ENCODE data around the gene ZNF407. TPM values are rescaled to one million over a fixed set of nuclear protein-coding genes. Genes with fewer than 3 reads are reported as not detected.

Gene ZNF407
- total and polyA plus RNA-seq, 4 donors: 2.8 to 34.9 (median 9.5) TPM

GRCh38 chr18:74796211-74796610 lies 198.5 kb downstream of the ZNF407 start:
- ATAC-seq (ENCODE audit: insufficient read depth, low FRiP score): no peak
- 87 to 91% methylated on average over 4 of the region's 4 CpGs for WGBS, 2 donors

GRCh38 chr18:74796841-74797576 lies 199.3 kb downstream of the ZNF407 start:
- no peak overlapping the region for H3K4me3 ChIP-seq
- peaks cover 0 to 8% (median 0%) of the 10 kb centered on the region in 5 donors for H3K4me1 ChIP-seq (ENCODE audit: control insufficient read depth in 5 of 5, insufficient read depth in 5 of 5, low read length in 5 of 5)
- 55 to 75% methylated on average over 7 of the region's 7 CpGs for WGBS, 2 donors
- no peaks in the 10 kb centered on the region for H3K36me3 ChIP-seq (ENCODE audit: control insufficient read depth in 4 of 4, insufficient read depth in 4 of 4, low read length in 4 of 4)
- DNase-seq (peak in 2 of 3 donors; percentile 19 to 25), ATAC-seq (ENCODE audit: insufficient read depth, low FRiP score) (no peak)
- H3K9ac ChIP-seq (ENCODE audit: insufficient read depth in 1 of 2, low read length in 2 of 2): peak overlapping the region in 1 of 2 donors; percentile 43
- H3K9me3 ChIP-seq (ENCODE audit: control insufficient read depth in 4 of 4, insufficient read depth in 3 of 4, low read length in 3 of 4): no peaks in the 10 kb centered on the region
- no peaks in the 10 kb centered on the region for H3K27me3 ChIP-seq (ENCODE audit: control insufficient read depth in 3 of 3, insufficient read depth in 3 of 3, low read length in 2 of 3)
- TF ChIP-seq CTCF (IDR thresholded peaks at IDR 0.05; ENCODE audit: control extremely low read depth, extremely low read depth): no peak
- peak overlapping the region in 1 of 2 donors; percentile 69 for H3K27ac ChIP-seq (ENCODE audit: low read depth in 1 of 2, low read length in 1 of 2)

More at GRCh38 chr18:74796211-74796610, 198.5 kb downstream of the ZNF407 start:
- H3K4me3 ChIP-seq: no peak overlapping the region
- H3K36me3 ChIP-seq (ENCODE audit: control insufficient read depth in 4 of 4, insufficient read depth in 4 of 4, low read length in 4 of 4): no peaks in the 10 kb centered on the region
- no peak for TF ChIP-seq CTCF (IDR thresholded peaks at IDR 0.05; ENCODE audit: control extremely low read depth, extremely low read depth)
- H3K4me1 ChIP-seq (ENCODE audit: control insufficient read depth in 5 of 5, insufficient read depth in 5 of 5, low read length in 5 of 5): peaks cover 0 to 8% (median 0%) of the 10 kb centered on the region in 5 donors
- H3K9ac ChIP-seq (ENCODE audit: insufficient read depth in 1 of 2, low read length in 2 of 2): no peak overlapping the region
- no peak for DNase-seq
- H3K27ac ChIP-seq (ENCODE audit: low read depth in 1 of 2, low read length in 1 of 2): no peak overlapping the region
- no peaks in the 10 kb centered on the region for H3K9me3 ChIP-seq (ENCODE audit: control insufficient read depth in 4 of 4, insufficient read depth in 3 of 4, low read length in 3 of 4)
- H3K27me3 ChIP-seq (ENCODE audit: control insufficient read depth in 3 of 3, insufficient read depth in 3 of 3, low read length in 2 of 3): no peaks in the 10 kb centered on the region

- Histone ChIP-seq H3K4me3 (no peak overlapping the region), H3K36me3 (ENCODE audit: control insufficient read depth in 4 of 4, insufficient read depth in 4 of 4, low read length in 4 of 4) (no peaks in the 10 kb centered on the region), H3K27me3 (ENCODE audit: control insufficient read depth in 3 of 3, insufficient read depth in 3 of 3, low read length in 2 of 3) (no peaks in the 10 kb centered on the region), H3K9me3 (ENCODE audit: control insufficient read depth in 4 of 4, insufficient read depth in 3 of 4, low read length in 3 of 4) (no peaks in the 10 kb centered on the region), H3K9ac (ENCODE audit: insufficient read depth in 1 of 2, low read length in 2 of 2) (no peak overlapping the region), H3K4me1 (ENCODE audit: control insufficient read depth in 5 of 5, insufficient read depth in 5 of 5, low read length in 5 of 5) (peaks cover 0 to 8% (median 0%) of the 10 kb centered on the region in 5 donors), H3K27ac (ENCODE audit: low read depth in 1 of 2, low read length in 1 of 2) (peak overlapping the region in 1 of 2 donors; percentile 69)
- TF ChIP-seq CTCF (IDR thresholded peaks at IDR 0.05; ENCODE audit: control extremely low read depth, extremely low read depth): no peak
- WGBS, 2 donors: 87 to 93% methylated on average over 6 of the region's 6 CpGs
- ATAC-seq (ENCODE audit: insufficient read depth, low FRiP score) (no peak), DNase-seq (no peak)
Measured at GRCh38 chr18:74797577-74798151, 200.0 kb downstream of the ZNF407 start.
